A549 (cell line): ENCODE results near the gene FBXO47. TPM values are rescaled to one million over a fixed set of nuclear protein-coding genes. Genes with fewer than 3 reads are reported as not detected.

Source experiments
- ATAC-seq, 2 experiments: fragments of 200-7000 bp in 1 of 2; fragments of >200 bp in 1 of 2; cut with Nextera tagmentation in 1 of 2; cut with Tn5 transposase in 1 of 2; 3 replicates each; pipeline versions ENCODE4 v1.8.0 to v1.9.1; 2018 to 2020; ENCODE audit warnings: mild to moderate bottlenecking in 1 of 2, moderate library complexity in 1 of 2
- CTCF ChIA-PET: fragments of 300-600 bp; sonication (Branson Sonifier 250); formaldehyde crosslinking; extraction: SDS; loops from one replicate; lab custom pipeline; 2021; ENCODE audit warnings: antibody characterized with exemption, inconsistent platforms; lab: Yijun Ruan, JAX
- POLR2A ChIA-PET: fragments of 350-600 bp; formaldehyde crosslinking; extraction: SDS; loops from one replicate; lab custom pipeline; 2021; ENCODE audit warnings: antibody characterized with exemption, inconsistent platforms; lab: Yijun Ruan, JAX
- DNase-seq, 2 experiments: peaks; one replicate each; pipeline versions ENCODE4 v3.0.0 to v3.0.0-alpha.2; 2011 to 2016; ENCODE audit warnings: low read depth in 1 of 2, low spot score in 1 of 2
- FAIRE-seq: peaks from 2 replicates; lab custom pipeline; 2011; peaks lifted over from hg19 to GRCh38; lab: Jason Lieb, UNC
- H3K27ac ChIP-seq, 2 experiments: fragments of >200 bp; sonication (Bioruptor Twin); formaldehyde crosslinking; 3 replicates each; pipeline ENCODE4 v1.5.1; 2016 to 2017
- H3K4me1 ChIP-seq: fragments of >200 bp; sonication (Bioruptor Twin); formaldehyde crosslinking; 3 replicates; pipeline ENCODE4 v1.6.1; 2016
- H3K4me2 ChIP-seq: fragments of >200 bp; sonication (Bioruptor Twin); formaldehyde crosslinking; 3 replicates; pipeline ENCODE4 v1.6.1; 2016
- H3K4me3 ChIP-seq: fragments of >200 bp; sonication (Bioruptor Twin); formaldehyde crosslinking; 3 replicates; pipeline ENCODE4 v1.5.1; 2016
- H3K9me3 ChIP-seq: fragments of >200 bp; sonication (Bioruptor Twin); formaldehyde crosslinking; 3 replicates; pipeline ENCODE4 v1.6.1; 2016
- BCL3 ChIP-seq: fragments of >200 bp; sonication (Bioruptor Twin); formaldehyde crosslinking; IDR thresholded peaks from 3 replicates; pipeline ENCODE4 v1.6.1; 2016
- CBX8 ChIP-seq: fragments of 200-600 bp; sonication (generic); IDR thresholded peaks from 2 replicates; pipeline ENCODE4 v1.6.1; 2016
- CEBPB ChIP-seq, 2 experiments: fragments of >200 bp in 1 of 2; sonication (Bioruptor Twin) in 1 of 2; formaldehyde crosslinking in 1 of 2; IDR thresholded peaks; 2 replicates each; pipeline ENCODE4 v1.6.1; 2012 to 2016
- EHMT2 ChIP-seq: fragments of 200-600 bp; sonication (generic); IDR thresholded peaks from 2 replicates; pipeline ENCODE4 v1.6.1; 2016; ENCODE audit warnings: antibody characterized with exemption, low read depth, mild to moderate bottlenecking, moderate library complexity
- EP300 ChIP-seq, 2 experiments: fragments of >200 bp; sonication (Bioruptor Twin); formaldehyde crosslinking; IDR thresholded peaks; 2 replicates in 1 of 2; 3 replicates in 1 of 2; pipeline ENCODE4 v1.6.1; 2016 to 2017
- GATA3 ChIP-seq: IDR thresholded peaks from 2 replicates; pipeline ENCODE4 v1.6.1; 2012; ENCODE audit warnings: borderline replicate concordance
- HOXB13 ChIP-seq: fragments of 250-450 bp; sonication (Bioruptor Pico); IDR thresholded peaks from 2 replicates; pipeline ENCODE4 v1.5.0; 2020; ENCODE audit warnings: low read depth, mild to moderate bottlenecking, moderate library complexity
- HOXB5 ChIP-seq: fragments of 250-450 bp; sonication (Bioruptor Pico); IDR thresholded peaks from 2 replicates; pipeline ENCODE4 v1.5.0; 2020; ENCODE audit warnings: mild to moderate bottlenecking, moderate library complexity
- MYC ChIP-seq: IDR thresholded peaks from 2 replicates; pipeline ENCODE4 v1.6.1; 2012; ENCODE audit warnings: mild to moderate bottlenecking, inconsistent platforms, low read length, improper control_type of control experiment, borderline replicate concordance
- NFE2L2 ChIP-seq: fragments of 150-350 bp; conservative IDR thresholded peaks from 2 replicates; pipeline ENCODE4 v1.6.1; 2014; ENCODE audit warnings: low read length
- NPAS2 ChIP-seq: fragments of 250-450 bp; sonication (Bioruptor Pico); IDR thresholded peaks from 2 replicates; pipeline ENCODE4 v1.8.0; 2022; ENCODE audit warnings: mild to moderate bottlenecking, moderate library complexity, borderline replicate concordance
- NR3C1 ChIP-seq: fragments of >200 bp; sonication (Bioruptor Twin); formaldehyde crosslinking; IDR thresholded peaks from 3 replicates; pipeline ENCODE4 v1.6.1; 2017
- REST ChIP-seq: fragments of 200-600 bp; sonication (generic); IDR thresholded peaks from 2 replicates; pipeline ENCODE4 v1.6.1; 2016; ENCODE audit warnings: antibody characterized with exemption, mild to moderate bottlenecking, moderate library complexity
- SMC3 ChIP-seq: fragments of >200 bp; sonication (Bioruptor Twin); formaldehyde crosslinking; IDR thresholded peaks from 3 replicates; pipeline ENCODE4 v1.6.1; 2018; ENCODE audit warnings: inconsistent platforms
- TP53 ChIP-seq: fragments of 250-450 bp; sonication (Bioruptor Pico); IDR thresholded peaks from 2 replicates; pipeline ENCODE4 v1.5.0; 2021; ENCODE audit warnings: mild to moderate bottlenecking, moderate library complexity
- ZFP36 ChIP-seq: fragments of 450-650 bp; IDR thresholded peaks from 2 replicates; pipeline ENCODE4 v1.6.1; 2014; ENCODE audit warnings: borderline replicate concordance; ENCODE audit not compliant: partially characterized antibody
- ZSCAN20 ChIP-seq: fragments of 250-450 bp; sonication (Bioruptor Pico); IDR thresholded peaks from 2 replicates; pipeline ENCODE4 v1.8.0; 2022; ENCODE audit warnings: mild to moderate bottlenecking, moderate library complexity
- WGBS: methylation state at CpG from one replicate; pipeline ENCODE4 v1.1.6; 2017; ENCODE audit errors: missing lambda C conversion rate; 5-methylcytosine and 5-hydroxymethylcytosine counted together
- polyA plus RNA-seq, 4 experiments: library from polyadenylated mRNA; depleted of rRNA in 3 of 4; stranded (reverse); fragments of >200 nt; fragmentation: RNase III in 1 of 4; extraction: RNeasy Plus Mini Kit Qiagen cat#74134 plus additional on column Dnase treatment in 1 of 4; gene quantifications; 2 replicates in 3 of 4; 3 replicates in 1 of 4; pipeline ENCODE4 v1.2.3, GENCODE V29; 2011 to 2017
- TF ChIP-seq, protein P1 (sequence below): fragments of 250-450 bp; sonication (Bioruptor Pico); IDR thresholded peaks from 2 replicates; pipeline ENCODE4 v1.5.0; 2021; ENCODE audit warnings: mild to moderate bottlenecking, moderate library complexity, borderline replicate concordance
- TF ChIP-seq, protein P2 (sequence below): IDR thresholded peaks from 2 replicates; pipeline ENCODE4 v1.6.1; 2012
- TF ChIP-seq, protein P3 (sequence below): fragments of 150-350 bp; IDR thresholded peaks from 2 replicates; pipeline ENCODE4 v1.6.1; 2014; ENCODE audit warnings: low read depth, mild to moderate bottlenecking, low read length
- TF ChIP-seq, protein P4 (sequence below): IDR thresholded peaks from 2 replicates; pipeline ENCODE4 v1.6.1; 2012; ENCODE audit warnings: low read depth, borderline replicate concordance

The FBXO47 gene
- polyA plus RNA-seq, 2 of the 4 experiments (the other 2 are of a cell fraction): 0.04 TPM; not detected in 1

- TF ChIP-seq BCL3: peak; percentile 72; the same call in 2 of the 3 replicates
- TF ChIP-seq, protein P1, sequence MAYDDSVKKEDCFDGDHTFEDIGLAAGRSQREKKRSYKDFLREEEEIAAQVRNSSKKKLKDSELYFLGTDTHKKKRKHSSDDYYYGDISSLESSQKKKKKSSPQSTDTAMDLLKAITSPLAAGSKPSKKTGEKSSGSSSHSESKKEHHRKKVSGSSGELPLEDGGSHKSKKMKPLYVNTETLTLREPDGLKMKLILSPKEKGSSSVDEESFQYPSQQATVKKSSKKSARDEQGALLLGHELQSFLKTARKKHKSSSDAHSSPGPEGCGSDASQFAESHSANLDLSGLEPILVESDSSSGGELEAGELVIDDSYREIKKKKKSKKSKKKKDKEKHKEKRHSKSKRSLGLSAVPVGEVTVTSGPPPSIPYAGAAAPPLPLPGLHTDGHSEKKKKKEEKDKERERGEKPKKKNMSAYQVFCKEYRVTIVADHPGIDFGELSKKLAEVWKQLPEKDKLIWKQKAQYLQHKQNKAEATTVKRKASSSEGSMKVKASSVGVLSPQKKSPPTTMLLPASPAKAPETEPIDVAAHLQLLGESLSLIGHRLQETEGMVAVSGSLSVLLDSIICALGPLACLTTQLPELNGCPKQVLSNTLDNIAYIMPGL (CRISPR knock-in tag): no peak
- no peak for TF ChIP-seq HOXB5 (CRISPR knock-in tag)
- no peak for TF ChIP-seq EHMT2
- no peak for TF ChIP-seq CEBPB (IDR thresholded peaks at IDR 0.05)
- no peak for TF ChIP-seq NFE2L2
- TF ChIP-seq REST: no peak
- TF ChIP-seq EP300 (IDR thresholded peaks at IDR 0.05): no peak
- TF ChIP-seq, protein P2, sequence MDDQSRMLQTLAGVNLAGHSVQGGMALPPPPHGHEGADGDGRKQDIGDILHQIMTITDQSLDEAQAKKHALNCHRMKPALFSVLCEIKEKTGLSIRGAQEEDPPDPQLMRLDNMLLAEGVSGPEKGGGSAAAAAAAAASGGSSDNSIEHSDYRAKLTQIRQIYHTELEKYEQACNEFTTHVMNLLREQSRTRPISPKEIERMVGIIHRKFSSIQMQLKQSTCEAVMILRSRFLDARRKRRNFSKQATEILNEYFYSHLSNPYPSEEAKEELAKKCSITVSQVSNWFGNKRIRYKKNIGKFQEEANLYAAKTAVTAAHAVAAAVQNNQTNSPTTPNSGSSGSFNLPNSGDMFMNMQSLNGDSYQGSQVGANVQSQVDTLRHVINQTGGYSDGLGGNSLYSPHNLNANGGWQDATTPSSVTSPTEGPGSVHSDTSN: 0 out of 2 replicates have a peak, but pooled peaks have one; percentile 13
- no peak for TF ChIP-seq ZFP36
- TF ChIP-seq, all 56 proteins: peak for 8
Observed at GRCh38 chr17:38967290-38967738, at the start of gene FBXO47 (continued).

- 72% methylated on average over 9 of the region's 9 CpGs for WGBS
Observed at GRCh38 chr17:39016193-39017153, 49.3 kb upstream of the FBXO47 start.

DNA sequence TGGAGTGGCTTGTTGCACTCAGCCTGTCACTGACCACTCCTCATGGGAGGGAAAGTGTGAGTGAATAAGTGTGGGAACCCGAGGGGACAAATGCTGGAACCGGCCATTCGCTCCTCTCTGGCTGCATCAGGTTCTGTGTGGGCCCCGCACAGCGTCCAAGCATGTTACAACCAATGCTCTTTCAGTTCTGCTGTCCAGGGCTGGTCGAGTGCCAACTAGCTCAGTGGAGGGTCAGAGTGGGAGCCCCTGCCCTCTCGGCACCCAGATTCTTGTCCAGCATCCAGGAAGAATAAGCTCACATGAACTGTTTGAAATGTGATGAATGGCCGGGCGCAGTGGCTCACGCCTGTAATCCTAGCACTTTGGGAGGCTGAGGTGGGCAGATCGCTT is 48.3 kb upstream of the FBXO47 start:
- POLR2A ChIA-PET: no interaction called here
- TF ChIP-seq ZSCAN20: no peak
- TF ChIP-seq ZFP36: no peak
- no peak for TF ChIP-seq CEBPB (IDR thresholded peaks at IDR 0.05)
- TF ChIP-seq CBX8: no peak
- TF ChIP-seq HOXB13: no peak
- TF ChIP-seq, protein P1 (CRISPR knock-in tag): no peak
- TF ChIP-seq MYC: no peak
- TF ChIP-seq, protein P3, sequence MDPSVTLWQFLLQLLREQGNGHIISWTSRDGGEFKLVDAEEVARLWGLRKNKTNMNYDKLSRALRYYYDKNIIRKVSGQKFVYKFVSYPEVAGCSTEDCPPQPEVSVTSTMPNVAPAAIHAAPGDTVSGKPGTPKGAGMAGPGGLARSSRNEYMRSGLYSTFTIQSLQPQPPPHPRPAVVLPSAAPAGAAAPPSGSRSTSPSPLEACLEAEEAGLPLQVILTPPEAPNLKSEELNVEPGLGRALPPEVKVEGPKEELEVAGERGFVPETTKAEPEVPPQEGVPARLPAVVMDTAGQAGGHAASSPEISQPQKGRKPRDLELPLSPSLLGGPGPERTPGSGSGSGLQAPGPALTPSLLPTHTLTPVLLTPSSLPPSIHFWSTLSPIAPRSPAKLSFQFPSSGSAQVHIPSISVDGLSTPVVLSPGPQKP: no peak
- no peak for TF ChIP-seq NPAS2 (CRISPR knock-in tag)
- TF ChIP-seq SMC3: no peak
- TF ChIP-seq, protein P4, sequence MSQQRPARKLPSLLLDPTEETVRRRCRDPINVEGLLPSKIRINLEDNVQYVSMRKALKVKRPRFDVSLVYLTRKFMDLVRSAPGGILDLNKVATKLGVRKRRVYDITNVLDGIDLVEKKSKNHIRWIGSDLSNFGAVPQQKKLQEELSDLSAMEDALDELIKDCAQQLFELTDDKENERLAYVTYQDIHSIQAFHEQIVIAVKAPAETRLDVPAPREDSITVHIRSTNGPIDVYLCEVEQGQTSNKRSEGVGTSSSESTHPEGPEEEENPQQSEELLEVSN: no peak

More at GRCh38 chr17:39016193-39017153, 49.3 kb upstream of the FBXO47 start:
- peaks cover 18% of the 10 kb centered on the region for H3K4me1 ChIP-seq
- H3K27ac ChIP-seq: no peak overlapping the region
- POLR2A ChIA-PET: no interaction called here
- TF ChIP-seq NR3C1: no peak
- TF ChIP-seq GATA3: no peak
- TF ChIP-seq TP53 (CRISPR knock-in tag): no peak
- TF ChIP-seq, all 56 proteins: peak for 0
- ATAC-seq: no peak
- Histone ChIP-seq H3K9me3 (no peaks in the 10 kb centered on the region), H3K4me3 (no peak overlapping the region), H3K4me2 (no peak overlapping the region)
- DNase-seq: no peak
- FAIRE-seq: no peak
- CTCF ChIA-PET: interaction anchor here (0.9 to 2.6 kb wide), 8 partner anchors 11 to 228 kb away, joined by 3 to 12 read pairs (median 4); no protein-coding TSS in a partner anchor

More for the DNA sequence above, 48.3 kb upstream of the FBXO47 start:
- Histone ChIP-seq H3K4me2 (no peak overlapping the region), H3K9me3 (no peaks in the 10 kb centered on the region), H3K4me1 (peaks cover 18% of the 10 kb centered on the region), H3K27ac (peak overlapping the region in 1 of 2 experiments; percentile 79; a peak in 3 of 6 replicates), H3K4me3 (no peak overlapping the region)
- no peak for FAIRE-seq
- ATAC-seq: no peak
- 92% methylated on average over 11 of the region's 11 CpGs for WGBS
- DNase-seq: no peak
- CTCF ChIA-PET: interaction anchor here (1.0 to 2.6 kb wide), 4 partner anchors 14 to 138 kb away, joined by 3 to 12 read pairs (median 6); no protein-coding TSS in a partner anchor
